Panc1 (cell line): ENCODE measurements around the gene MTAP. TPM values are rescaled to one million over a fixed set of nuclear protein-coding genes. Genes with fewer than 3 reads are reported as not detected.

Source experiments
- ATAC-seq: fragments of 200-7000 bp; cut with Tn5 transposase; 2 replicates; pipeline ENCODE4 v1.9.1; 2020; ENCODE audit warnings: mild to moderate bottlenecking, moderate library complexity
- BruUV-seq: library from RNA; stranded (reverse); fragments of 400-500 nt; replicated peaks from 2 replicates; lab custom pipeline; 2021; lab: Mats Ljungman, UMichigan
- CTCF ChIA-PET: fragments of 300-600 bp; sonication (Branson Sonifier 250); formaldehyde crosslinking; loops from one replicate; lab custom pipeline; 2022; ENCODE audit warnings: antibody characterized with exemption; lab: Charles Lee
- POLR2A ChIA-PET: fragments of 300-600 bp; sonication (Branson Sonifier 250); formaldehyde crosslinking; loops from one replicate; lab custom pipeline; 2022; ENCODE audit warnings: antibody characterized with exemption; lab: Charles Lee
- DNase-seq: peaks from one replicate; pipeline ENCODE4 v3.0.0-alpha.2; 2010; ENCODE audit warnings: low read depth, low spot score
- H3K27ac ChIP-seq: 2 replicates; pipeline ENCODE4 v1.5.1; 2011; ENCODE audit warnings: mild to moderate bottlenecking, low read length, inconsistent platforms
- H3K27me3 ChIP-seq: fragments of 200-500 bp; sonication (Bioruptor generic); 2 replicates; pipeline ENCODE4 v1.6.0; 2014; ENCODE audit warnings: low read length, inconsistent platforms; ENCODE audit not compliant: control insufficient read depth, insufficient read depth
- H3K36me3 ChIP-seq: fragments of 200-500 bp; sonication (Bioruptor generic); 2 replicates; pipeline ENCODE4 v1.5.1; 2014; ENCODE audit warnings: inconsistent platforms, mild to moderate bottlenecking, low read length, moderate library complexity; ENCODE audit not compliant: control insufficient read depth, insufficient read depth
- H3K4me1 ChIP-seq: 2 replicates; pipeline ENCODE4 v1.5.1; 2011; ENCODE audit warnings: inconsistent platforms, mild to moderate bottlenecking, low read length, moderate library complexity; ENCODE audit not compliant: control insufficient read depth, insufficient read depth
- H3K4me3 ChIP-seq, 2 experiments: 2 replicates each; pipeline ENCODE4 v1.5.1; 2011 to 2012; ENCODE audit warnings: low read depth in 2 of 2, low read length in 2 of 2, mild to moderate bottlenecking in 2 of 2, inconsistent platforms in 1 of 2, moderate library complexity in 1 of 2
- H3K9me3 ChIP-seq: fragments of 200-500 bp; sonication (Bioruptor generic); 2 replicates; pipeline ENCODE4 v1.5.1; 2014; ENCODE audit warnings: low read depth, mild to moderate bottlenecking, inconsistent platforms, low read length, moderate library complexity; ENCODE audit not compliant: control insufficient read depth, insufficient read depth
- POLR2AphosphoS5 ChIP-seq: IDR thresholded peaks from 2 replicates; pipeline ENCODE4 v1.6.1; 2012; ENCODE audit warnings: mild to moderate bottlenecking, low read depth, low read length, moderate library complexity
- SIN3A ChIP-seq: IDR thresholded peaks from 2 replicates; pipeline ENCODE4 v1.6.1; 2012; ENCODE audit warnings: low read depth, mild to moderate bottlenecking, low read length, moderate library complexity, borderline replicate concordance; ENCODE audit not compliant: insufficient read depth
- TCF7L2 ChIP-seq: IDR thresholded peaks from 2 replicates; pipeline ENCODE4 v1.6.1; 2011; ENCODE audit warnings: mild to moderate bottlenecking, low read depth, low read length, inconsistent platforms
- in situ Hi-C: cut with HindIII; loops from 2 replicates; pipeline ENCODE4 v1.10.0; 2016; ENCODE audit warnings: low sequenced_read_pairs, low pct_unique_long_range_greater_than_20kb
- intact Hi-C: fragments of 100-400 bp; cut with micrococcal nuclease; formaldehyde crosslinking; loops from one replicate; pipeline ENCODE4 v1.10.0; 2022; ENCODE audit not compliant: unreplicated experiment
- total RNA-seq: library from RNA; stranded (reverse); gene quantifications from one replicate; pipeline ENCODE4 v1.2.1, GENCODE V29; 2021; ENCODE audit not compliant: unreplicated experiment
- TF ChIP-seq, protein P1 (sequence below), 2 experiments: IDR thresholded peaks; 2 replicates each; pipeline ENCODE4 v1.6.1; 2011 to 2012; ENCODE audit warnings: low read depth in 2 of 2, control low read depth in 1 of 2, low read length in 1 of 2, mild to moderate bottlenecking in 1 of 2, moderate library complexity in 1 of 2; ENCODE audit not compliant: insufficient read depth in 1 of 2
- TF ChIP-seq, protein P2 (sequence below): fragments of 450-650 bp; IDR thresholded peaks from 2 replicates; pipeline ENCODE4 v1.5.1; 2017; ENCODE audit warnings: mild to moderate bottlenecking

Gene MTAP
- total RNA-seq, 1 experiment from 2014 or later: 9.6 TPM

DNA sequence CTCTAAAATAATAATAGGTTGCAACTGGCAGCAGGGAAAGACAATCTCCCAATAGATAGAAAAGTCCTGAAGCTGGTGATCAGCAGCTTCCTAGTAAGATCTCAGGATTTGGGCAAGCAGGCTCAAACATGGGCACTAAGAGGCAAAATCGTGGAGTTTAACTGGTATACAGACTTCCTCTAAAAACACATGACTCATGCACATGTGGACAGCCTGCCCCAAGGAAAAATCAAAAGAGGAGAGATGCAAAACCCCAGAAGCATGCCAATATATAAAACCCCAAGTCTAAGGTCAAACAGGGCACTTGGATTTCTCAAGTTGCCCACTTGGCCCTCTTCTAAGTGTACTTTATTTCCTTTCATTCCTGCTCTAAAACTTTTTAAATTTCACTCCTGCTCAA is 129.0 kb downstream of the MTAP start:
- Histone ChIP-seq H3K4me1 (no peaks in the 10 kb centered on the region), H3K4me3 (no peak overlapping the region), H3K27ac (no peak overlapping the region), H3K27me3 (no peaks in the 10 kb centered on the region), H3K9me3 (no peaks in the 10 kb centered on the region), H3K36me3 (no peaks in the 10 kb centered on the region)
- DNase-seq: no peak
- no TSS peak for BruUV-seq
- POLR2A ChIA-PET: no interaction called here
- intact Hi-C loops: no loop called here
- ATAC-seq: no peak
- TF ChIP-seq, protein P1, sequence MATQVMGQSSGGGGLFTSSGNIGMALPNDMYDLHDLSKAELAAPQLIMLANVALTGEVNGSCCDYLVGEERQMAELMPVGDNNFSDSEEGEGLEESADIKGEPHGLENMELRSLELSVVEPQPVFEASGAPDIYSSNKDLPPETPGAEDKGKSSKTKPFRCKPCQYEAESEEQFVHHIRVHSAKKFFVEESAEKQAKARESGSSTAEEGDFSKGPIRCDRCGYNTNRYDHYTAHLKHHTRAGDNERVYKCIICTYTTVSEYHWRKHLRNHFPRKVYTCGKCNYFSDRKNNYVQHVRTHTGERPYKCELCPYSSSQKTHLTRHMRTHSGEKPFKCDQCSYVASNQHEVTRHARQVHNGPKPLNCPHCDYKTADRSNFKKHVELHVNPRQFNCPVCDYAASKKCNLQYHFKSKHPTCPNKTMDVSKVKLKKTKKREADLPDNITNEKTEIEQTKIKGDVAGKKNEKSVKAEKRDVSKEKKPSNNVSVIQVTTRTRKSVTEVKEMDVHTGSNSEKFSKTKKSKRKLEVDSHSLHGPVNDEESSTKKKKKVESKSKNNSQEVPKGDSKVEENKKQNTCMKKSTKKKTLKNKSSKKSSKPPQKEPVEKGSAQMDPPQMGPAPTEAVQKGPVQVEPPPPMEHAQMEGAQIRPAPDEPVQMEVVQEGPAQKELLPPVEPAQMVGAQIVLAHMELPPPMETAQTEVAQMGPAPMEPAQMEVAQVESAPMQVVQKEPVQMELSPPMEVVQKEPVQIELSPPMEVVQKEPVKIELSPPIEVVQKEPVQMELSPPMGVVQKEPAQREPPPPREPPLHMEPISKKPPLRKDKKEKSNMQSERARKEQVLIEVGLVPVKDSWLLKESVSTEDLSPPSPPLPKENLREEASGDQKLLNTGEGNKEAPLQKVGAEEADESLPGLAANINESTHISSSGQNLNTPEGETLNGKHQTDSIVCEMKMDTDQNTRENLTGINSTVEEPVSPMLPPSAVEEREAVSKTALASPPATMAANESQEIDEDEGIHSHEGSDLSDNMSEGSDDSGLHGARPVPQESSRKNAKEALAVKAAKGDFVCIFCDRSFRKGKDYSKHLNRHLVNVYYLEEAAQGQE (IDR thresholded peaks at IDR 0.05; ENCODE audit: insufficient read depth in 1 of 2, low read depth in 2 of 2, low read length in 1 of 2): no peak
- TF ChIP-seq TCF7L2: no peak
- TF ChIP-seq SIN3A: no peak
- TF ChIP-seq, protein P2, sequence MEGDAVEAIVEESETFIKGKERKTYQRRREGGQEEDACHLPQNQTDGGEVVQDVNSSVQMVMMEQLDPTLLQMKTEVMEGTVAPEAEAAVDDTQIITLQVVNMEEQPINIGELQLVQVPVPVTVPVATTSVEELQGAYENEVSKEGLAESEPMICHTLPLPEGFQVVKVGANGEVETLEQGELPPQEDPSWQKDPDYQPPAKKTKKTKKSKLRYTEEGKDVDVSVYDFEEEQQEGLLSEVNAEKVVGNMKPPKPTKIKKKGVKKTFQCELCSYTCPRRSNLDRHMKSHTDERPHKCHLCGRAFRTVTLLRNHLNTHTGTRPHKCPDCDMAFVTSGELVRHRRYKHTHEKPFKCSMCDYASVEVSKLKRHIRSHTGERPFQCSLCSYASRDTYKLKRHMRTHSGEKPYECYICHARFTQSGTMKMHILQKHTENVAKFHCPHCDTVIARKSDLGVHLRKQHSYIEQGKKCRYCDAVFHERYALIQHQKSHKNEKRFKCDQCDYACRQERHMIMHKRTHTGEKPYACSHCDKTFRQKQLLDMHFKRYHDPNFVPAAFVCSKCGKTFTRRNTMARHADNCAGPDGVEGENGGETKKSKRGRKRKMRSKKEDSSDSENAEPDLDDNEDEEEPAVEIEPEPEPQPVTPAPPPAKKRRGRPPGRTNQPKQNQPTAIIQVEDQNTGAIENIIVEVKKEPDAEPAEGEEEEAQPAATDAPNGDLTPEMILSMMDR: no peak
- TF ChIP-seq POLR2AphosphoS5: no peak
- CTCF ChIA-PET: no interaction called here
- in situ Hi-C loops: no loop called here

DNA sequence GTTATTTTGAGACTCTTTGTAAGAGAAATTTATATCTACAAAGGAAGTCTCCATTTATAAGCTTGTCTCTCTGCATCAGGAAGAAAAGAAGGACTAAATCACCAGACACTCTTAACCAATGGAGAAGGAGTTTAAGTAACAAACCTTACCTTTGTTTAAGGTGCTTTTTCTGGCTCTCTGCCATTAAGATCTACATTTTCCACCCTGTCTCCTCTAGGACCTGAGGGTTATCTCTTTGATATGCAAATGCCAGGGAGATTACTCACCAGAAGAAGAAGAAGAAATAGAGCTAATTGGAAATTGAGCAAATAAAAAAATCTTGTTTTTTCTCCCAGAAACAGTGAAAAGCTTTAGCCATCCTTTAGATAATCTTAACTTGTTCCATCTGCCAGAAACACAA is 130.8 kb downstream of the MTAP start:
- Histone ChIP-seq H3K4me1 (no peaks in the 10 kb centered on the region), H3K27ac (no peak overlapping the region), H3K36me3 (no peaks in the 10 kb centered on the region), H3K4me3 (no peak overlapping the region), H3K27me3 (no peaks in the 10 kb centered on the region), H3K9me3 (no peaks in the 10 kb centered on the region)
- intact Hi-C loops (no loop called here), in situ Hi-C loops (no loop called here)
- BruUV-seq: no TSS peak
- DNase-seq: no peak
- POLR2A ChIA-PET: no interaction called here
- CTCF ChIA-PET: no interaction called here
- TF ChIP-seq, protein P2: no peak
- TF ChIP-seq SIN3A (no peak), POLR2AphosphoS5 (no peak), TCF7L2 (no peak)
- TF ChIP-seq, protein P1 (IDR thresholded peaks at IDR 0.05; ENCODE audit: insufficient read depth in 1 of 2, low read depth in 2 of 2, low read length in 1 of 2): no peak
- ATAC-seq: no peak
